Urinary bladder (tissue), 4 donors: ENCODE measurements around the gene VIM. TPM values are rescaled to one million over a fixed set of nuclear protein-coding genes. Genes with fewer than 3 reads are reported as not detected.
A peak's percentile ranks its signal among the peaks of the same experiment; 100 is the strongest.
"Not testable (repeated sequence)": the region's sequence is repeated elsewhere in the genome, so short reads cannot be mapped to it uniquely, and the experiment has no call there.

Source experiments
- DNase-seq: peaks from one replicate; pipeline ENCODE4 v3.0.0-alpha.2; 2015; ENCODE audit errors: extremely low spot score
- H3K27ac ChIP-seq: one replicate; pipeline ENCODE4 v1.5.1; 2013; ENCODE audit warnings: low read depth, mild to moderate bottlenecking, moderate library complexity
- H3K36me3 ChIP-seq: one replicate; pipeline ENCODE4 v1.6.1; 2013; ENCODE audit warnings: mild to moderate bottlenecking, moderate library complexity; ENCODE audit not compliant: insufficient read depth
- H3K4me1 ChIP-seq: one replicate; pipeline ENCODE4 v1.6.1; 2013; ENCODE audit warnings: mild to moderate bottlenecking, moderate library complexity; ENCODE audit not compliant: insufficient read depth
- H3K4me3 ChIP-seq: one replicate; pipeline ENCODE4 v1.5.1; 2013; ENCODE audit warnings: low read depth, low read length
- WGBS: extraction: QIAGEN DNeasy Blood & Tissue Kit; methylation state at CpG from one replicate; pipeline ENCODE4 v1.1.7; 2013; 5-methylcytosine and 5-hydroxymethylcytosine counted together
- polyA plus RNA-seq: library from polyadenylated mRNA; stranded (reverse); fragments of 200-250 nt; gene quantifications from one replicate; pipeline ENCODE4 v1.2.3, GENCODE V29; 2013
- total RNA-seq: library from RNA; depleted of rRNA; stranded (reverse); fragments of >200 nt; gene quantifications from one replicate; pipeline ENCODE4 v1.2.3, GENCODE V29; 2014
- donor health status: healthy with polysubstance abuse.
- donor health status: healthy.

VIM gene
- total and polyA plus RNA-seq, 2 donors, result 1,379 to 1,825 TPM

DNA sequence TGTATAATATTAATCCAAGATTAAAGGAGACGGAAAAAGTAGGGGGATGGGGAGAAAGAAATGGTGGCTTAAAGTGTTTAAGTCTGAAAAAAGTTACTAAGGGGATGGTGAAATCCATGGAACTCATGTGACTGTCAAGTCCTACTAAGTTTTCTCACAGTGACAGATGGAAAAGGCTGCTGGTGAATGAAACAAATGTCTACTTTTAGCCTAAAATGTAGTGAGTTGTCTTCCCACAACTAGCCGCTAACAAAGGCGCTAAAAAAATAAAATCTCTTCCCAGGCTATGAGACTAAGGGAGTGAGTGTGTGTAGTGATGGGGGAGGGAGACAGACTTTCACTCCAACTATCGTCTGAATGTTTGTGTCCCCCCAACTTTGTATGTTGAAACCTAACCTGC is 12.6 kb downstream of the VIM start:
- Histone ChIP-seq H3K4me3 (no peak overlapping the region), H3K27ac (no peak overlapping the region), H3K36me3 (peaks cover 2% of the 10 kb centered on the region), H3K4me1 (no peaks in the 10 kb centered on the region)
- DNase-seq, result no peak
- WGBS, result 87% methylated on average over 4 of the region's 4 CpGs

DNA sequence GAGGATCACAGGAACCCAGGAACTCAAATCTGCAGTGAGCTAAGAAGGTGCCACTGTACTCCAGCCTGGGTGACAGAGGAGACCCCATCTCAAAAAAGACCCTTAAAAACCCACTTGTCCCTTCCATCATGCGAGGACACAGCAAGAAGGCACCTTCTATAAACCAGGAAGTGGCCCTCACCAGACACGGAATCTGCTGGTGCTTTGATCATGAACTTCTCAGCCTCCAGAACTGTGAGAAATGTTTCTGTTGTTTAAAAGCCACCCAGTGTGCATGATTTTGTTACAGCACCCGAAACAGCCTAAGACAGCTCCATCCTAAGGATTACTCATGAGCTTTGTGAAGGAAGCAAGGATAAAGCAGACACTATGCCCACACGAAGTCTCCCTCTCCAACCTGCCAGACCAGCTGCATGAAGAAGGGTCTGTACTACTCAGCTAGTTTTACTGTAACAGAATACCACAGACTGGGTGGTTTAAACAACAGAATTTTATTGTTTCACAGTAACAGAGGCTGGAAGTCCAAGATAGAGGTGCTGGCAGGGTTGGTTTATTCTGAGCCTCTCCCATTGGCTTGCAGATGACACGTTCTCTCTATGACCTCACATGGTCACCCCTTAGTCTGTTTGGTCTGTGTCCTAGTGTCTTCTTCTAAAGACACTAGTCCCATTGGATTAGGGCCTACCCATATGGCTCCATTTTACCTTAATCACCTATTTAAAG is 13.7 kb downstream of the VIM start:
- no peaks in the 10 kb centered on the region for H3K4me1 ChIP-seq
- H3K27ac ChIP-seq, result no peak overlapping the region
- peaks cover 2% of the 10 kb centered on the region for H3K36me3 ChIP-seq
- no peak for DNase-seq
- 80% methylated on average over 5 of the region's 5 CpGs for WGBS
- no peak overlapping the region for H3K4me3 ChIP-seq

DNA sequence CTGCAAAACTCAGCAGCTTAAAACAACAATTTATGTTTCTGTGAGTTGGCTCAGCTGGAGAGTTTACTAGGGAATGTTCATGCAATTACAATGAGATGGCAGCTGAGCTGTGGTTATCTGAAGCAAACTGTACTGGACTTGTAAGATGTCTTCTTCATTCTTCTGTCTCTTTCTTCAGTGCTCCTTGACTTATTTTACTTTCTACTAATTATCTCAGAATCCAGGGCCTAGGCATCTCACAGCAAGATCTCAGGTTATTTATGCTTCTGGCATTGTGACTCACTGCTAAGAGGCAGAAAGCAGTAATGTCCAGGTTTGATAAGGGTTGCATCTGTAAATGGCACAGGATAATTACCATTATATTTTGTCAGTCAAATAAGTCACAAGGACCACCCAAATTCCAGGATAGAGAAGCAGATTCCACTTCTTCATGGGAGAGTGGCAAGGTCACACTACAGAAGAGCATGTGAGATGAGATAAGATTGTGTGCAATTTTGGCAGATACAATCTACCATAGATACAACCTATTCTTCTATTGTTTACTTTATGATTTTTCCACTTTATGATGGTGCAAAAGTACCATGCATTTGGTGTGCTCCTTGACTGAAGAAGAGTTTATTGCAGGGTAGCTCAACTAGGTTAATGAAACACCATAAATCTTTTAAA is 16.8 kb downstream of the VIM start:
- no peak overlapping the region for H3K4me3 ChIP-seq
- no peaks in the 10 kb centered on the region for H3K4me1 ChIP-seq
- no peaks in the 10 kb centered on the region for H3K36me3 ChIP-seq
- H3K27ac ChIP-seq, result no peak overlapping the region
- no peak for DNase-seq

DNA sequence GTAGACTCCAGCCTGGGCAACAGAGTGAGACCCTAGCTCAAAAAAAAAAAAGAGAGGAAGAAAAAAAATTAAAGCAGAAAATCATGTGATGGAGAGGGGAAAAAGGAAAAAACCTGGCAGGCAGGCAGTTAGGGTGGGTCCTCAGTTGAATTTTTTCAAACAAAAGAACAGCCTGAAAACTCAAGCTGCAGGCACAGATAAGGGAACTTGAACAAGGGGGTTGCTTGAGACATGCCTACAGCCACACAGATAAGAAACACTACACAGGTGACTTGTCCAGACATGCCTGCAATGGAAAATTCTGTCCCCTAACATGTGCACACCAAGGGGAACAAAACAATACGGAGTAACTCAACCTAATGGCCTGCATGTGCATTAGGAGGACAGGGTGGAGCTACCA is 19.2 kb downstream of the VIM start:
- DNase-seq, result no peak
- no peaks in the 10 kb centered on the region for H3K36me3 ChIP-seq
- 85% methylated on average over 1 of the region's 1 CpG for WGBS
- H3K4me1 ChIP-seq, result no peaks in the 10 kb centered on the region
- no peak overlapping the region for H3K27ac ChIP-seq
- H3K4me3 ChIP-seq, result no peak overlapping the region

DNA sequence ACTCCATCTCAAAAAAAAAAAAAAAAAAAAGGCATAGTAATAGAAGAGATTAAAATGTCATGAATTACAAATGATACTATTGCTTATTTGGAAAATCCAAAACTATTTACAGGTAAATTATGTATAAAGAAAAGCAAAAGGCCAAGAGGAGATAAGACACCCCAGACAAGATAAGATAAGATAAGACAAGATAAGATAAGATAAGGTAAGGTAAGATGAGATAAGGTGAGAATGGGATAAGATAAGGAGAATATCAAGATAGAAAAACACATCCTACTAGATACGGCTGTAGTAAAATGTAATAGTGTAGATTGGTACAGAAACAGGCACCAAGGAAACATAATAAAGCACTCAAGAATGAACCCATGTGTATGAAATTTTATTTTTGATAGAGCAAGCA is 20.9 kb downstream of the VIM start:
- no peak for DNase-seq
- 63% methylated on average over 1 of the region's 1 CpG for WGBS
- no peaks in the 10 kb centered on the region for H3K4me1 ChIP-seq

DNA sequence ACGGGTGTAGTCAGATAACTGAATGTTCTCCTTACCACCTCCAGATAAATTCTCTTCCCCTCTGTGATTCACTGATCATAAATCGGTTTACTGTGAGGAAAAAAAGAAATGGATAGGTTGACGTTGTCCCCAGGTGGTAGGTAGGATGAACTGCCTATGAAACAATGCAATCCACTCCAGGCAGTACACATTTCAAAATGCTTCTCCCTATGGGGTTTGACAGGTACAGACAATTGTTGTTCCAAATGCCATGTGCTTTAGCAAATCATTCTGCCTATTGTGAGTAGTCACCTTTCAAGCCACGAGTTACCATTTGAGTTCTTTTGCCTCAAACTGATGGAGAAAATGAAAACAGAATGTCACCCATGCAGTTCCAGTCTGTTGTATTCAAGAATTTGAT is 21.8 kb downstream of the VIM start:
- Histone ChIP-seq H3K4me3 (no peak overlapping the region), H3K4me1 (no peaks in the 10 kb centered on the region), H3K27ac (no peak overlapping the region), H3K36me3 (no peaks in the 10 kb centered on the region)
- DNase-seq, result no peak
- WGBS, result 66% methylated on average over 4 of the region's 4 CpGs

More for the DNA sequence above, 20.9 kb downstream of the VIM start:
- Histone ChIP-seq H3K27ac (no peak overlapping the region), H3K4me3 (no peak overlapping the region), H3K36me3 (no peaks in the 10 kb centered on the region)

DNA sequence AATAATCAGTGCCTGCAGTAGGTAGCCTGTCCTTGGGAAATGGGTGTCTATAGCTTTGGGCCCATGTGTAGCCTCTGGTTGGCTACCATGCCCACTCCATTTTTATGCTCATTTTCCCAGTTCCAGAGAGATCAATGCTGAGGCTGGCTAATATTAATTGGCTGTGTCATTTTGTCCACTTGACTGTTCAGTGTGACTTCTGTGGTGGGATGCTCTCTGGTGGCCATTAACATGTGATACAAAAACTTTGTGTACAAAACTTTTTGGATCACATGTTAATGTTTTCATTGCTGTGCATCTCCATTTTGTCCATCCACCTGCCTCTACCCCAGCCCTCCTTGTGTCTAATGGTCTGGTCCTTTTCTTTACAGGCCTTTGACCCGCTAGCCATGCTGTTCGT is 22.7 kb downstream of the VIM start:
- 92% methylated on average over 2 of the region's 2 CpGs for WGBS
- Histone ChIP-seq H3K4me3 (no peak overlapping the region), H3K36me3 (no peaks in the 10 kb centered on the region), H3K27ac (no peak overlapping the region), H3K4me1 (no peaks in the 10 kb centered on the region)
- DNase-seq, result no peak

DNA sequence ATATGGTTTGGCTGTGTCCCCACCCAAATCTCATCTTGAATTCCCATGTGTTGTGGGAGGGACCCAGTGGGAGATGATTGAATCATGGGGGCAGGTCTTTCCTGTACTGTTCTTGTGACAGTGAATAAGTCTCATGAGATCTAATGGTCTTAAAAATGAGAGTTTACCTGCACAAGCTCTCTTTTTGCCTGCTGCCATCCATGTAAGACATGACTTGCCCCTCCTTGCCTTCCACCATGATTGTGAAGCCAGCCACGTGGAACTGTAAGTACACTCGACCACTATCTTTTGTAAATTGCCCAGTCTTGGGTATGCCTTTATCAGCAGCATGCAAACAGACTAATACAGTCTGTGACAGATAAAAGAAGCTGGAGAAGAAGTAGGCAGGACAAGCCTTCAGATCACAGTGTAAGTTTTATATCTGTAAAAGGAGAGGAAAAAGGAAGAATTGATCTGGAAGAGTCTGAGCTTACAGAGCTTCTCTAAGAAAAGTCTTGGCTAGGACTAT is 26.6 kb downstream of the VIM start:
- H3K4me3 ChIP-seq, H3K27ac ChIP-seq, DNase-seq, H3K4me1 ChIP-seq, H3K36me3 ChIP-seq: not testable (repeated sequence)
- WGBS, result 82% methylated on average over 2 of the region's 2 CpGs

DNA sequence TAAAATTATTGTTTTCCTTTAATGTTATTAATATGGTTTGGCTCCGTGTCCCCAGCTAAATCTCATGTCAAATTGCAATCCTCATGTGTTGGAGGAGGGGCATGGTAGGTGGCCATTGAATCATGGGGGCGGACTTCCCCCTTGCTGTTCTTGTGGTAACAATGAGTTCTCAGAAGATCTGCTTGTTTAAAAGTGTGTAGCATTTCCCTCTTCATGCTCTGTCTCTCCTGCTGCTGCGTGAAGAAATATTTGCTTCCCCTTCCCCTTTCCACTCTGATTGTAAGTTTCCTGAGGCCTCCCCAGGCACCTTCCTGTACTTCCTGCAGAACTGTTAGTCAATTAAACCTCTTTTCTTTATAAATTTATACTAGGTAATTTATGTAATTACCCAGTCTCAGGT is 27.5 kb downstream of the VIM start:
- Histone ChIP-seq H3K4me3 (no peak overlapping the region), H3K27ac (no peak overlapping the region), H3K4me1 (no peaks in the 10 kb centered on the region), H3K36me3 (no peaks in the 10 kb centered on the region)
- DNase-seq, result no peak
- WGBS, result 70% methylated on average over 3 of the region's 3 CpGs

DNA sequence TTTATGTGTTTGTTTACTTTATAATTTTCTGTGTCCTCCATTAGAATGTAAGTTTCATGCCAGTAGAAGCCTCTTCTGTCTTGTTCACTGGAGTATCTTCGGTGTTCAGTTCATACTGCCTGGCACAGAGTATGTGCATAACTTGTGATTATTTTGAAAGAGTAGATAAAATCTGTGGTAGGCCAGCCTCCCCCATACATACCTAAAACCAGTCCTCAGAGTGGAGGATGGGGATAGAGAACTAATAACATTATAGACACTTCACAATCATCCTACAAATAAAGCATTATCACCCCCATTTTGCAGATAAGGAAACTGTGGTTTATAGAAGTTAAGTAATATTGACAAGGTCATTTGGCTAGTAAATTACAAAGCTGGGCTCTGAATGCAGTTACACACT is 28.0 kb downstream of the VIM start:
- WGBS, result 72% methylated on average over 1 of the region's 1 CpG
- DNase-seq, result no peak
- Histone ChIP-seq H3K27ac (no peak overlapping the region), H3K4me3 (no peak overlapping the region), H3K36me3 (no peaks in the 10 kb centered on the region), H3K4me1 (no peaks in the 10 kb centered on the region)

DNA sequence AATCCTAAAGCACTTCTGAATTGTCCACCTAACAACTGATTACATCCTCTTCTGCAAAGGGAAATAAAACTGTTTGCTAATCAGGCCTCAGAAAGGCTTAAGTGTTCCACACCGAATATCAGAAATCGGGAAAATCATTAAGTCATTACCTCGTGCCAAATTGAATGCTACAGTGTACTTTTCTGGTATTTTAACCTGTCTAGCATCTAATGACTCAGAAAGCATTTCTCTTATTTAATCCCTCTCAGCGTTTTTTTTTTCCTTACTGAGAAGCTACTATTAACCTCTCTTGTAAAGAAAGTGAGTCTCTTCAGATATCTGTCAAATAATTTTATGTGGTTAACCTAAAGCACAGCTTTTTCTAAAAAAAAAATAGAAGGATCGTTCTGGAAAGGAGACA is 28.6 kb downstream of the VIM start:
- 70% methylated on average over 5 of the region's 5 CpGs for WGBS
- DNase-seq, result no peak
- Histone ChIP-seq H3K36me3 (no peaks in the 10 kb centered on the region), H3K4me1 (no peaks in the 10 kb centered on the region), H3K27ac (no peak overlapping the region), H3K4me3 (no peak overlapping the region)

DNA sequence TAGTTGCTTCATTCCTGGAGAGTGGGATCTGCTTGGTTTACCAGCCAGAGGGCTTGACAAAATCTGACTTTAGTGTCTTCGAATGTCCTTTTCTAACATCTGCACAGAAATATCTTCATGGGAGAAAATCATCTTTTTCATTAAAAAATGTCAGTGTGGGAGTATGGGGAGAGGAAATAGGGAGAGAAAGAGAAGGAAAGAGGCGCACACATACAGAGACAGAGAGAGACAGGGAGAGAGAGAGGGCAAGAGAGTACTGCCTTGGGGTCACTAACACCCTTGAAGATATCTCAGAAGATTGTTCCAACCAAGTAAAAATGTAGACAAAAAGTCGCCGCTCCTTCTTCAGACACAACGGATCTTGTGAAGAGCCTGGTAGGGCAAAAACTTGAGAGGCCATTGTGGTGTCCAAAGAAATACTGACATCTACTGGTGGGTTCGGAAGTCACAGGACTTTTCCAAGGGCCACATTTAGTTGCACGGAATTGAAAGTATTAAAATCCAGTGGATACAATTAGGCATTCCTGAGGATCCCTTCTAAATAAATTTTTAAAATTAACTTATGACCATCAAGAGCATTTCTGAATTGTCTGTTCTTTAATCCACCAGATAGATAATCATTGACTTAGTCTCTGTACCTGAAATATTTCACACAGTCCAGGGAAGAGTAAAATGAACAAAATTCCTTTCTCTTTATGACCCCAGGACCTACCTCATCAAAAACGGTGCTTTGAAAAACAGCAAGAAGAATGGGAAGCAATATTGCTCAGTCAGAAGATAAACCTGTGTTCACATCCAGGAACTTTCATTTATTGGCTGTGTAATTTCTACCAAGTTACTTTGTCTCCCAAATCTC is 29.7 kb downstream of the VIM start:
- no peak overlapping the region for H3K4me3 ChIP-seq
- DNase-seq, result peak; percentile 63
- no peak overlapping the region for H3K27ac ChIP-seq
- WGBS, result 13% methylated on average over 8 of the region's 8 CpGs
- no peaks in the 10 kb centered on the region for H3K4me1 ChIP-seq
- H3K36me3 ChIP-seq, result no peaks in the 10 kb centered on the region

DNA sequence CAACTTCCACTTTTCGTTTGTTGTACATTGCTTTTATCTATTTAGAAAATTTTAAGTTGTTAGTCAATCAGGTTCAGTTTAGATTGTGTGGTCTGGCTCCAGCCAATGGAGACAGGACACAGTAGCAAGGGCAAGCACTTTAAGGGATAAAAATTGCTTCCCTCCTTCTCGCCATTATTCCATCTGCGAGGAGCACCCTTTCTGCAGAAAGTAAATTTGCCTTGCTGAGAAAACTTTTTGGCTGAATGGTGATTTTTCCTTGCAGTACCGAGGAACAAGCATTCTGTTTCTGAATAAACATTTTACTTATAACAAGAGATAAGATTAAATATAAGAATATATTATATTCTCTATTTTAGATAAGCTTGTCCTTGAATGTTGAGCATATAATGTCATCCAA is 34.5 kb downstream of the VIM start:
- Histone ChIP-seq H3K4me3 (no peak overlapping the region), H3K36me3 (no peaks in the 10 kb centered on the region), H3K27ac (no peak overlapping the region), H3K4me1 (no peaks in the 10 kb centered on the region)
- 91% methylated on average over 4 of the region's 4 CpGs for WGBS
- DNase-seq, result no peak

DNA sequence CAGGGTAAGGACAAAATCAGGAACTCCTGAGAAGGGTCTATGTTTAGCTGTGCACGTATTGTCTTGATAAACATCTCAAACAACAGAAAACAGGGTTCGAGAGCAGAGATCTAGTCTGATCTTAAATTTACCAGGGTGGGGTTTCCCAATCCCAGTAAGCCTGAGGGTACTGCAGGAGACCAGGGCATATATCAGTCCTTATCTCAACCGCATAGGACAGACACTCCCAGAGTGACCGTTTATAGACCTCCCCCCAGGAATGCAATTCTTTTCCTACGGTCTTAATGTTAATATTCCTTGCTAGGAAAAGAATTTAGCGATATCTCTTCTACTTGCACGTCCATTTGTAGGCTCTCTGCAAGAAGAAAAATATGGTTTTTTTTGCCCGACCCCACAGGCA is 35.5 kb downstream of the VIM start:
- no peak for DNase-seq
- WGBS, result 91% methylated on average over 8 of the region's 8 CpGs
- H3K27ac ChIP-seq, result no peak overlapping the region
- no peaks in the 10 kb centered on the region for H3K4me1 ChIP-seq
- no peaks in the 10 kb centered on the region for H3K36me3 ChIP-seq
- no peak overlapping the region for H3K4me3 ChIP-seq
